GM12892 (cell line): ENCODE results near the gene UBE2K.

Experiments used
- POLR2A ChIP-seq: IDR thresholded peaks from 2 replicates; pipeline ENCODE4 v1.6.1; 2011; ENCODE audit warnings: low read depth, low read length, control low read depth
- POLR2AphosphoS5 ChIP-seq: IDR thresholded peaks from 2 replicates; pipeline ENCODE4 v1.6.1; 2011; ENCODE audit warnings: low read depth, low read length, control low read depth
- TAF1 ChIP-seq: IDR thresholded peaks from 2 replicates; pipeline ENCODE4 v1.6.1; 2011; ENCODE audit warnings: low read depth, mild to moderate bottlenecking, control low read depth, low read length, borderline replicate concordance

DNA sequence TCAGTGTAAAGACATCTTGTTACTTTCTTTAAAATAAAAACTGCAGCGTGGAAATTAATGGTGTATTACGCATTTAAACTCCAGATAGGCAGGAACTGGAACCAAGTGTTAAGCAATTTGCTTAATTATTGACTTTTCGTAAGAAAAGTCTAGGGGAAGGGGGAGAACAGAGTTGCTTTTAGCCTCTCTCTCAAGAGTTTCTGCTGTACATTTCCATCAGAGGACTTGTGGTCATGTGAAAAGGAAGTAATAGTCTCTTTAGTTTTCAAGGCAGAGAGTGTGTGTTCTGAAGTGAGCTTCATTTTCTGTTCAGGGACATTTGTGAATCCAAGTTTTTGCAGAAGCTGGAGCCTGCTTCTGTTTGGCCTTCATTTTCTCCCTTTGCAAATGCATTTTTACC lies 127.2 kb downstream of the UBE2K start:
- no peak for TF ChIP-seq POLR2A
- TF ChIP-seq POLR2AphosphoS5: no peak
- TF ChIP-seq TAF1: no peak
